NB4 (cell line): ENCODE results near the gene MYO7B.

Experiments used
- POLR2A ChIP-seq: IDR thresholded peaks from 2 replicates; pipeline ENCODE4 v1.6.1; 2011; ENCODE audit warnings: mild to moderate bottlenecking; ENCODE audit not compliant: insufficient read length; ENCODE audit errors: extremely low read depth
- TF ChIP-seq, protein P1 (sequence below): IDR thresholded peaks from one replicate; pipeline ENCODE4 v1.5.1; 2012; ENCODE audit warnings: low read depth, low read length

DNA sequence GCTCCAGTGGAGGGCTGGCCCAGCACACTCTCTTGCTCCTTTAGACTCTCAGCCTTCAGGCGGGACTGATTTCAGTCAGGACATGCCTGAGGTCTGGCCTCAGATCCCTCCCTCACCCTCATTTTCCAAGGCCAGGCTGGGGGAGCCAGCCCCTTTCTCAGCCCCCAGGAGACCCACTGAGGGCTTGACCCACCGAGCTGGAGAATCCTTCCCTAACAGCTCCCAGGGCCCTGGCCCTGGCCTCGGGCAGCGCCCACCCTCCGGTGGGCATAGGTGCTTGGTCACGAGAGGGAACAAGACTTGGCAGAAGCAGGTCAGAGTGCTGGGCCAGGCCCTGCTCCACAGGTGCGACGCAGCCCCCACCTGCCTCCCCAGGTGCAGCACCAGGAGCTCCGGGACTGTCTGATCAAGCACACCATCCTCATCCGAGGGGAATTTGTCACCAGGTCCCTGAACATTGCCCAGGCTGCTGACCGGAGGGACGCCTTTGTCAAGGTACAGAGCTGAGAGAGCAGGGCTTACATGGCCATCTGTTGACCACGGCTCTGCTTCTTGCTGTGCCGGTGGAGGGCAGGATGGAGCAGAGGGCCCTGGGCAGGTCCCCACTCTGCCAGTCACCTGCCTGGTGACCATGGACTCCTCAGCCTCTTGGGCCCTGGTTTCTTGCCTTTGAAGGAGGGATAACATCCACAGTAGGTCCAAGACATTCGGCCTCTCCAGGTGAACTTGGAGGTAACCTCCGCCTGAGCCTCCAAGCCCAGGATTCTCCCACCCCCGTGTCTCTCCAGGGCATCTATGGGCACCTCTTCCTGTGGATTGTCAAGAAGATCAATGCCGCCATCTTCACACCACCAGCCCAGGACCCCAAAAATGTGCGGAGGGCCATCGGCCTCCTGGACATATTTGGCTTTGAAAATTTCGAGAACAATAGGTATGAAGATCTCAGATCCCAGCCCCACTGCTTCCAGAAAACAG is 46.3 kb downstream of the MYO7B start:
- TF ChIP-seq, protein P1, sequence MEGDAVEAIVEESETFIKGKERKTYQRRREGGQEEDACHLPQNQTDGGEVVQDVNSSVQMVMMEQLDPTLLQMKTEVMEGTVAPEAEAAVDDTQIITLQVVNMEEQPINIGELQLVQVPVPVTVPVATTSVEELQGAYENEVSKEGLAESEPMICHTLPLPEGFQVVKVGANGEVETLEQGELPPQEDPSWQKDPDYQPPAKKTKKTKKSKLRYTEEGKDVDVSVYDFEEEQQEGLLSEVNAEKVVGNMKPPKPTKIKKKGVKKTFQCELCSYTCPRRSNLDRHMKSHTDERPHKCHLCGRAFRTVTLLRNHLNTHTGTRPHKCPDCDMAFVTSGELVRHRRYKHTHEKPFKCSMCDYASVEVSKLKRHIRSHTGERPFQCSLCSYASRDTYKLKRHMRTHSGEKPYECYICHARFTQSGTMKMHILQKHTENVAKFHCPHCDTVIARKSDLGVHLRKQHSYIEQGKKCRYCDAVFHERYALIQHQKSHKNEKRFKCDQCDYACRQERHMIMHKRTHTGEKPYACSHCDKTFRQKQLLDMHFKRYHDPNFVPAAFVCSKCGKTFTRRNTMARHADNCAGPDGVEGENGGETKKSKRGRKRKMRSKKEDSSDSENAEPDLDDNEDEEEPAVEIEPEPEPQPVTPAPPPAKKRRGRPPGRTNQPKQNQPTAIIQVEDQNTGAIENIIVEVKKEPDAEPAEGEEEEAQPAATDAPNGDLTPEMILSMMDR, result no peak
- no peak for TF ChIP-seq POLR2A
